DOHH2 (cell line): Measurements from ENCODE around the gene PAN3.

ENCODE experiments used
- EZH2phosphoT487 ChIP-seq: fragments of 200-600 bp; sonication (generic); IDR thresholded peaks from 2 replicates; pipeline ENCODE4 v1.6.1; 2017; ENCODE audit warnings: borderline replicate concordance, mild to moderate bottlenecking, antibody characterized with exemption, low read length, moderate library complexity, mixed read lengths
- TF ChIP-seq, protein P1 (sequence below): fragments of 200-600 bp; sonication (generic); IDR thresholded peaks from one replicate; pipeline ENCODE4 v1.5.1; 2014; ENCODE audit warnings: antibody characterized with exemption, mild to moderate bottlenecking, low read depth, low read length; ENCODE audit not compliant: poor library complexity, severe bottlenecking

DNA sequence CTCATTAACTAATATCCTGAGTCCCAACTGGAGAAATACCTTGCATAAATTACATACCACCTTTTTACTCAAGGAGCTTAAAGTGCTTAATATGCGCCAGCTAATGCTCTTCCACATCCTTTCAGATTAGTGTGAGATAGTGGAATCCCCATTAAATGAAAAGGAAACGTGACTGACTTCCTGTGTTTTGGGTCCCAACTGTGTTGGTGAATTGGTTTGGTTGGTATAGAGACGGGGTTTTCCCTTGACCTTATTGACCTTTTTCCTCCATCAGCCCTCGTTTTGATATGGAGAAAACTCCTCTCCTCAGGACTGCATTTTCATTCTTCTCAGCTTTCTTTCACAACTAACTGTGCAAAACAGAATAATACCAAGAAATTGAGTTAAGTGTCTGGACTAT lies 163.5 kb downstream of the PAN3 start:
- TF ChIP-seq, protein P1, sequence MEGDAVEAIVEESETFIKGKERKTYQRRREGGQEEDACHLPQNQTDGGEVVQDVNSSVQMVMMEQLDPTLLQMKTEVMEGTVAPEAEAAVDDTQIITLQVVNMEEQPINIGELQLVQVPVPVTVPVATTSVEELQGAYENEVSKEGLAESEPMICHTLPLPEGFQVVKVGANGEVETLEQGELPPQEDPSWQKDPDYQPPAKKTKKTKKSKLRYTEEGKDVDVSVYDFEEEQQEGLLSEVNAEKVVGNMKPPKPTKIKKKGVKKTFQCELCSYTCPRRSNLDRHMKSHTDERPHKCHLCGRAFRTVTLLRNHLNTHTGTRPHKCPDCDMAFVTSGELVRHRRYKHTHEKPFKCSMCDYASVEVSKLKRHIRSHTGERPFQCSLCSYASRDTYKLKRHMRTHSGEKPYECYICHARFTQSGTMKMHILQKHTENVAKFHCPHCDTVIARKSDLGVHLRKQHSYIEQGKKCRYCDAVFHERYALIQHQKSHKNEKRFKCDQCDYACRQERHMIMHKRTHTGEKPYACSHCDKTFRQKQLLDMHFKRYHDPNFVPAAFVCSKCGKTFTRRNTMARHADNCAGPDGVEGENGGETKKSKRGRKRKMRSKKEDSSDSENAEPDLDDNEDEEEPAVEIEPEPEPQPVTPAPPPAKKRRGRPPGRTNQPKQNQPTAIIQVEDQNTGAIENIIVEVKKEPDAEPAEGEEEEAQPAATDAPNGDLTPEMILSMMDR: no peak
- TF ChIP-seq EZH2phosphoT487: no peak
